ENCODE measurements around the gene ITGB8.

DNA sequence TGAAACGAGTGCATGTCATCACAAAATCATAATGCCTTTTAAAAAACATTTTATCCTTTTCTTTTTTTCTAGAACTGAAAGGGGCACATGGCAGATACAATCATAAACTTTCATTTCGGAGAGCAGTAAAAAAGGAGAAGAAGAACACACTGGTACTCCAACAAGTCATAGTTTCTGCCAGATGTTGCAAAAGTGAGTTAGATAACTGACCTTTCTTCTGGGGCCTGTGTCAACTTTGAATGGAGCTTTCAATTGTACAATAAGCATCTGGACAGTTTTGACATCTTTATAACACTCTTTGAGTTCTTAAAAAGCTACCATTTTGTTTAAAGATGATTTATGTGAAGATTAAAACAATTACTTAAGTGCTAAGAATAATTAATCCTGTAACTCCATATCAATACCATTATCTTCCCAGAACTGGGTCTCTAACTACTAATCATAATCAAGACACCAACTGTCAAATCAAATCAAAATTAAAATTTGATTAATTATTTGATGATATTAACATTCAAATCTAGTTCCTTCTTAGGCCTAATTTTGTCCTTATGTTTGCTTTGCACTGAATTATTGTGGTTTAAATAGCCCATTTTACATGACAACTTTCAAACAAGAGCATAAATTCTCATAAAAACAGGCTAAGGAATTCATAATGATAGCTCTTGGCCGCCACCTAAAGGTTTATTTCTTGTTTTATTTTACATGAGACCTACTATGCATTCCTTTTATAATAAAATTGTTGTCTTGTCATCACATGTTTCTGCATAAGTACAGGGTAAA, 19.5 kb upstream of the ITGB8 start:
- TF ChIP-seq GATA2 (IDR thresholded peaks at IDR 0.05; ENCODE audit: low read depth, low read length), result no peak
- no peak for TF ChIP-seq GATA3 (IDR thresholded peaks at IDR 0.05; ENCODE audit: low read depth, low read length)

All from SH-SY5Y (cell line).